CD4-positive, alpha-beta T cell treated with Interleukin-4 for 1 hour (primary cell): Measurements from ENCODE around the gene MAGI1.

Experiments used
- DNase-seq, 2 donors: peaks; one replicate each; pipeline ENCODE4 v3.0.0-alpha.2; 2020 to 2022

The MAGI1 gene

GRCh38 chr3:65497846-65498245 lies 540.9 kb downstream of the MAGI1 start:
- DNase-seq = no peak

- no peak for DNase-seq
Measured at GRCh38 chr3:65497236-65497635, 541.5 kb downstream of the MAGI1 start.

DNA sequence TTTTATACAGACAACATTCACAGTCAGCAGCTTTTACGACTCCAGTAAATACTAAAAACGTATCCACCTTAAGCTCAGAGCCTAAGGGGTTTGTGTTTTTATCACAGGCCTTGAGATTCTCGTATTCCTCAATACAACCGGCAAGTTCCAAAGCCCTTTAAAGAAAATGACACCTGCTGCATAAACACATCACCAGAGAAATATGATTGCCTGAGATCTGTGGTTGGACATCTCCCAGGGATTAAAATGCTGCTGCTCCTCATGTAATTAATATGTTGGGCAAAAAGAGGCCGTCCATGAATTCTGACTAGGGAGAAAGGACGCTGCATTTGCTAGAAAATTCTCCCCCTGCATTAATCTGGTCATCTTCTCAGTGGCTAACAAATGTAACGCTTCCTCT lies 544.8 kb downstream of the MAGI1 start:
- no peak for DNase-seq

GRCh38 chr3:65493371-65493882 lies 545.3 kb downstream of the MAGI1 start:
- no peak for DNase-seq

DNA sequence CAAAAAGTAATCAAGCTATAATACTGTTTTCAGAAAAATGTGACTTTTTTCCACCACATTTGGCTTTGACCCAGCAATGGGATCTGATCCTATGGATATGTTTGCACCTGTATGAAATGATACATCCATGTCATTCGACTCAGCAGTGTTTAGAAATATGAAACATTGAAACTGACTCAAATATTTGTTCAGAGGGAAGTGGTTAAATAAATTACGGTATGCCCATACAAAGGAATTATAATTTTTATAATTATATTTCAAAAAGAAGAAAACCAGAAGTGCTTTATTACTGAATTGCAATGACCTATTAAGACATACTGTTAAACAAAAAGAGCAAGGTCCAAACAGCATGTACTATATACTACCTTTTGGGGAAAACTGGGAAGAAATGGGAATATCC lies 546.5 kb downstream of the MAGI1 start:
- DNase-seq = no peak

DNA sequence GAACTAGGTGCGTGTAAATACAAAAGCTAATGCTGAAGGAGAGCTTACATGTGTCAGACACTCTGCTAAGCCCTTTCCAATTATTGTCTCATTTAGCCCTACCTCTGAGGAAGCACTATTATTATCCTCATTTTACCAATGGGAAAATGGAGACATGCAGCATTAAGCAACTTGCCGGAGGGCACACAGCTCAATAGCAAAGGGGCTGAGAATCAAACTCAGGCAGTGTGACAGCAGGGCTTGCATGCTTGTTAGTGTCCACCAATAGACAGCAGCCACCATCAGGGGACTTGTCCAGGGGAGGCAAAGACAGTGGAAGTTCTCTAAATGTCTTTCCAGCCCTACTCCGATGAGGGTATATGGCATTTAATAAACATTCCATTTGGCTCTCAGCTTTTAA lies 548.6 kb downstream of the MAGI1 start:
- no peak for DNase-seq

DNA sequence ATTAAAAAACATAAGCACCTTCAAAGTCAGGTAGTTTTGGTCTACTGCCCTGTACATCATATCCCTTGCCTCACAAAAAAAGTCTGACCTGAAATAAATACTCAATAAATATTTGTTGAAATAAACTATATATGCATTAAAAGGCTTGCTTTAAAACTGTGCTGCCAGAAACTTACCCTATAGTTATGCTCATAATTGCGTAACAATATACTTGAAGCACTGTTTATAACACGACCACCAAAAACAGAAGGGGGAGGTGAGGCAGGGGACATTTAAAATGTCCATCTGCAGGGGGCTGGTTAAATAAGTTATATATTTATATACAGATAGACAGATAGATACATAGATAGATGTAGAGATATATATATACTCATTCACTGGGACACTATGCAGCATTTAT lies 549.5 kb downstream of the MAGI1 start:
- DNase-seq = no peak

DNA sequence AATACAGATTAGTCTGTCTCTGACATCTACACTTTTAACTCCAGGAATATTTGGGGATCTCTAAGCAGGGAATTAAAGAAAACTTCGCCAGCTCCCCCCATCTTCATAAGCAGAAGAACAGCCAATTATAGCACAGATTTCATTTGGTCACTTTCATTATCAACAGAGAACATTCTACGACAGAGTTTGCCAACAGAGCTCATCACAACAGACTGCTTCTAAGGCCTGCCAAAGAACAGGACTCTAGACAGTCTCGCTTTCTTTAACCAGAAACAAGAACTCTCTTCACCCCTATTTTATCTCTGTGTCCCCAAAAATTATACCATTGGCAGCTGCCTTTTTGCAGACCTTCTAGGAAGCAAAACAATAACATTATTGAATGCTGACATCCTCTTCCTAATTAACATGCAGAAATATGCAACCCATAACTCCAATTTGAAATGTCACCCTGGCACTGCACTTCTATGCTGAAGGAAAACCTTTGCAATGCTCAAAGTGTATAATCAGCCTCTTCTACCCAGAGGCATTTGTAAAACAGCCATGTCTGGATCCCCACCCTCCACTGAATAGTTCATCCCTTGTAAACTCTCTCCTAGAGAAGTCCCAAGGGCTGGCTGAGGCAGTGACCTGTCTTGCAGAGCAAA lies 552.8 kb downstream of the MAGI1 start:
- DNase-seq = no peak

GRCh38 chr3:65484964-65485363 lies 553.8 kb downstream of the MAGI1 start:
- no peak for DNase-seq

- no peak for DNase-seq
Measured at GRCh38 chr3:65483480-65483879, 555.2 kb downstream of the MAGI1 start.

DNA sequence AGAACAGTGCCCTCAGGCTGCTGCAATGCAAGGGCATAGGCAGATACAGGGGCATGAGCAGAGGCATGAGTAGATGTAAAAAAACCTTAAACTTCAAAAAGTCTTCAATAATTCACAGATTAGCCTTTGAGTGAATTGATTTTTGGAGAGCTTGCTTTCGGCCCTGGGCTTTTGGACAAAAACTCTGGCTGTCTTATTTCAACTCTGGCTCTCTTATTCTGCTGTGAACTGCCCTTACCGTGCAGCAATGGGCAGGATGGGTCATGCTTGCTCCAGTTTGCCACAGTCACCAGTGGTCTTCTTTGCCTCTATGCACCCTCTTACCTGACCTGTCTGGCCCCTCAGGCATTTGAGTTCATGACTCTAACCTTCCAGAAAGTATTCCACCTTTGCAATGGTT lies 555.7 kb downstream of the MAGI1 start:
- DNase-seq = no peak

GRCh38 chr3:65481085-65481484 lies 557.6 kb downstream of the MAGI1 start:
- no peak for DNase-seq

DNA sequence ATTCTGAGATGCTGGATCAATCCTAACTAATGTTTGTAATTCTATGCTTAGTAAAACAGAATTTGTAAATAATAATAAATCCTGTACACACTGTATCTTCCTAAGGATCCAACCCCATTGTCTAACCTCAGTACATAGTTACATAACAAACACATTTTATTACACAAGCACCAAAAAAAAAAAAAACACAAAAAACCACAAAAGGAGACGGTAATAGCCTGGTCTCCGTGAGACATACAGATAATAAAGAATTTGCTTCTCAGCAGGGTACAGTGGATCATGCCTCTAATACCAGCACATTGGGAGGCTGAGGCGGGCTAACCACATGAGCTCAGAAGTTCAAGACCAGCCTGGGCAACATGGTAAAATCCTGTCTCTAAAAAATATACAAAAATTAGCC lies 558.7 kb downstream of the MAGI1 start:
- no peak for DNase-seq

DNA sequence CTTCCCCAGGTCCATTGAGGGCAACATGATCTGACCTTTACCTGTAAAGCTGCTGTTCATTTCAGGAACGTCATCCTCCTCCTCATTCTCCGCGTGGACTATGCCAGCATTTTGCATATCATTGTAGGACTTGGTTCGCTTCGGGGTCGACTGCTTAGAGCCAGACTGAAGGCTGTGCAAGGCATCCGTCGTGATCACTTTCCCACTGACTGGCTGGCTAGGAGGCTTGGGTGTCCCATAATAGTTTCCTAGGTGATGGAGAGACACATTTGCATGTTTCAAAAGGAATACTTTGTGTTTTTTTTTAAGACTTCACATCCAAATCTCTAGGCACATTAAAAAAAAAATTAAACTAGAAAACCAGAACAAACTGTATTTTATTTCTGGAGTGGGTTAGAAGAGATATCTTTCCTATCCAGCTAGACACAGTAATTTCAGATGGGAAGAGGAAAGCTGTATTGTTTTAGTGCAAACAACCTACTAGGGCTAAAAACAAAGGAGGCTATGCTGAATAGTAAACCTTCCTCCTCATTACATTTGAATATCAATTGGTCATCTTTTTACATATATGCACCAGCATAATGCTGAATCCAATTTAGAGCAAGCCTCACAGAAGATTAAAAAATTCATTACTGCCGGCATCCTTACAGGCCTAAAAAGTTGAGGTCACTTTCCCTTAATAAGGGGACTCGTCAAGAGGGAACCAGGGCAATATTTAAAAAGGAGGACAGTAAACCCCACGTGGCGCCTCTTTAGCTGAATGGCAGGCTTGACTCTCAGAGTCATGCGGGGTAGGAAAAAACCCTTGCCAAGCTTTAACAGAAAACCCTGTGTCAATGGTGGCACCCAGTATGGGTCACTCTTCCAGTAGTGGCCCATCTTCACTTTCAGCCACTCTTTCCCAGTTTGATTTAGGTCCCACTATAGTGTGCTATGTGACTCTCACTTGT lies 559.9 kb downstream of the MAGI1 start:
- DNase-seq = no peak

DNA sequence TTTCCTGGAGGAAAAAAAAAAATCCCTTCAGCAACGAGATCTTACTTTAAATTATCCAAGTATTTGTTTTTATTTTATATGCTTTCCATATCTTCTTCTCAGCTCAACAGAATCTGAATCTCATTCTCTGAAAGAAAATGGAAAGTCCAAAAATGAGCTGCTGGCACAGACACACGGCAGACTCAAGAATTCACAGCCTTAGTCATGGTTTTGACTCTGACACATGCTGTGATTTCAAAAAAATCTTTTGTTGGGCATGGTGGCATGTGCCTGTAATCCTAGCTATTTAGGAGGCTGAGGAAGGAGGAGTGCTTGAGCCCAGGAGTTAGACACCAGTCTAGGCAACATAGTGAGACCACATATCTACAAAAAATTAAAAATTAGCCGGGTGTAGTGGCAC lies 565.0 kb downstream of the MAGI1 start:
- no peak for DNase-seq

DNA sequence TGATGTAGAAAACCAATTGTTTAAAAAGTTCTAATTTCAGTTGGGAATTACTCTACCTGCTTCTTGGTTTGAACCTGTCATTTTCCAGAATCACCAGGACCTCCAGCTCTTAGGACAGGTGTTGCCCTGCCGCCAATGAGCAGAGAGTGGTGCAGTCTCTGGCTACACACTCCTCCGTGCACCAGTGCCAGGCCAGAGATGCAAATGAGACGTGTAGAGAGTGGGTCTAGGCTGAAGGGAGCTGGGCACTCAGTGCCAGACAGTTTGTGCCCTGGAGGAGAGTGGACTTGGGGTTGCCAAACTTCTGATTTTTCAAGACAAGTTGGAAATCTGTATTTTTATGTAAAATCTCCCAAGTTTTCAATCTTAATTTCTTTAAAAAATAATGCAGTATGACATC lies 566.2 kb downstream of the MAGI1 start:
- DNase-seq = no peak

DNA sequence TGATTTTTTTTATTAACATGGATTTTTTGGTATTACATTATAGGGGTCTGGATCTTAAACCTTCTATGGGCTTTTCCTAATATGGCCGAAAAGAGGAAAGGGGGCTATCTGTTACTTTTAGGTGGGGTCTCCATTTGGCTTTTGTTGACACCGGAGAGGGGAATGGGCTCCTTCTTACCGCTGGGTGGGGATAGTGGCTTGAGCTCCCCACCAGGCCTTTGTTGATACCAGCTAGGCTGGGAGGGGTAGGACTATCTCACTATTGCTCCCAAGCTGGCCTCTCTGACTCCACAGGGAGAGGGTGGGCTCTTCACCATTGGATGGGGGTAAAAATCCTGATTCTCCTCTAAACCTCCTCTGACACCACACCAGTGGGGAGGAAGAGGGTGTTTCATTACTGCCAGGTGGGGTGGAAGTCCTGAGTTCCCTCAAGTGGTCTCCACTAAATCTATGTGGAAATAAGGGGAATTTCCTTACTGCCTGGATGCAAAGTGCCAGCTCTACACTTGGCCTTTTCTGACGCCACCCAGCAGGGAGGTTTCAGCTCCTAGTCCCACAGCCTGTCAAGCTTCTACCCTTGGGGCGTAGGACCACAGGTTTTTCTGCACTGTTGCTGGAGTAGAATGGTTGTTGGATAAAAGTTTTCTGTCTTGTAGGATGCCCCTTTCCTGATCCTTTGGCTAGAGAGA lies 572.3 kb downstream of the MAGI1 start:
- no peak for DNase-seq

- no peak for DNase-seq
Measured at GRCh38 chr3:65449841-65450428, 588.8 kb downstream of the MAGI1 start.

DNA sequence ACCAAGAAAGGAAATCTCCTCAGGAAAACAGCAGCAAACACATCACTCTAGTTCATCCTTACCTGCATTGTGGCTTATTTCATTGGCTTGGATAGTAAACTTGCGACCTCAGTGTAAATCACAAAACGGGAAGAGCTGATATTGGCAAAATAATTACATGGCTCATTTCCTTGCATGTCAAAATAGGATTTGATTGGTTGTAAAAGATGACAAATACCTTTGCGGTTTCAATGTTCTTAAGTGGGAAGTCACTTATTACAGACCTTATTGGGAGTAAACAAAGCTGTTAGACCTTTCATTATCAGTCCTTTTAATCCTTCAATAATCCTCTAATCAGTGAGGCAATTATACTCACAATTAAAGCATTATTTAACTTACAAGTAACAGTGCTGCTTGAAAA lies 590.6 kb downstream of the MAGI1 start:
- DNase-seq = no peak

- DNase-seq = no peak
Measured at GRCh38 chr3:65445573-65446169, 593.0 kb downstream of the MAGI1 start.

- DNase-seq = no peak
Measured at GRCh38 chr3:65444447-65444815, 594.3 kb downstream of the MAGI1 start.

DNA sequence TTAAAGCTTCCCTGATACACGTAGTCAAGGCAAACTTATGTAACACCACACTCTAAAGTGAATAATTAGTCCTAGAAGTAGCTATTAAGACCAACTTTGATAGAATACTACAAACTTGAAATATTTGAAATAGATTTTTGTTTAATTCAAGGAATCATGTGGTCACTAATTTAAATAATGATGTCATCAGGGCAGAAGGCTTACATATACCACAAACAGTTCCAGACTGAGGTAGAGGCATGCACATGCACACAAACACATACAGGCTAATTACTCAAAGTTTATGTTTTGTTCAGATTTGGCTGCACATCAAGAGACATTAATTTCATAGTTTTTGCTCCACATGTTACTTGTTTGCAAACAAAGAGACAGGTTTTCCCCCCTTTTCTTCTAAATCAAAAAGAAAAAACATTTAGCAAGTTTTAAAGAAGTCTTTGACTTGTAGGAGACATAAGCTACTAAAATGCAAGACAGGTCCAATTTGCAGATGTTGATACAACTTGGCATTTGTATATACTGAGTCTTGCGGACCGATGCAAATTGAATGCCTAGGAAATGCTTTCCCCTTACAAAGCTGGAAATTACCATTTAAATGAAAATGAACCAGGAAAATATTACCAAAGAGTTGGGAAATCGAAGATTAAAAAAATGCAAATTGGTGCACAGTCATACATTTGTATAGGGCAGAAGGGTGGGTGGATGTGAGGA lies 594.8 kb downstream of the MAGI1 start:
- no peak for DNase-seq
